OCI-LY1 (cell line): ENCODE results near the gene LRRIQ3.
A peak's percentile ranks its signal among the peaks of the same experiment; 100 is the strongest.

Source experiments
- H2AFZ ChIP-seq: fragments of 200-600 bp; sonication (generic), shearing (Covaris generic); 2 replicates; pipeline ENCODE4 v1.6.0; 2014; ENCODE audit warnings: antibody characterized with exemption, mild to moderate bottlenecking, low read length
- H3F3A ChIP-seq: fragments of 200-600 bp; sonication (generic), shearing (Covaris generic); 2 replicates; pipeline ENCODE4 v1.6.0; 2014; ENCODE audit warnings: mild to moderate bottlenecking, antibody characterized with exemption, low read length, moderate library complexity; ENCODE audit not compliant: insufficient read depth
- H3K27ac ChIP-seq: fragments of 200-600 bp; sonication (generic); 2 replicates; pipeline ENCODE4 v1.5.1; 2014; ENCODE audit warnings: low read length, mixed run types, mild to moderate bottlenecking, low read depth; ENCODE audit not compliant: poor library complexity, severe bottlenecking
- H3K27me3 ChIP-seq: fragments of 200-600 bp; sonication (generic); 2 replicates; pipeline ENCODE4 v1.6.0; 2014; ENCODE audit warnings: antibody characterized with exemption, mild to moderate bottlenecking, low read length, moderate library complexity; ENCODE audit not compliant: insufficient read depth
- H3K36me3 ChIP-seq: fragments of 200-600 bp; sonication (generic); 2 replicates; pipeline ENCODE4 v1.6.1; 2014; ENCODE audit warnings: mild to moderate bottlenecking, antibody characterized with exemption, low read length, moderate library complexity, mixed read lengths; ENCODE audit not compliant: insufficient read depth
- H3K4me1 ChIP-seq: fragments of 200-600 bp; sonication (generic); 2 replicates; pipeline ENCODE4 v1.5.1; 2014; ENCODE audit warnings: mild to moderate bottlenecking, low read length, moderate library complexity; ENCODE audit not compliant: insufficient read depth, severe bottlenecking
- H3K4me2 ChIP-seq: fragments of 200-600 bp; sonication (generic), shearing (Covaris generic); 2 replicates; pipeline ENCODE4 v1.6.1; 2014; ENCODE audit warnings: low read length
- H3K4me3 ChIP-seq: fragments of 200-600 bp; sonication (generic); 2 replicates; pipeline ENCODE4 v1.5.1; 2014; ENCODE audit warnings: low read length, low read depth, mild to moderate bottlenecking, mixed read lengths; ENCODE audit not compliant: poor library complexity, severe bottlenecking
- H3K79me2 ChIP-seq: fragments of 200-600 bp; shearing (Covaris generic); 2 replicates; pipeline ENCODE4 v1.6.1; 2016; ENCODE audit warnings: mixed run types, low read length, mixed read lengths; ENCODE audit not compliant: insufficient read depth
- H3K9ac ChIP-seq: fragments of 200-600 bp; sonication (generic), shearing (Covaris generic); 2 replicates; pipeline ENCODE4 v1.6.1; 2014; ENCODE audit warnings: mild to moderate bottlenecking, low read length, mixed read lengths
- H3K9me2 ChIP-seq: fragments of 200-600 bp; sonication (generic), shearing (Covaris generic); 2 replicates; pipeline ENCODE4 v1.6.1; 2014; ENCODE audit warnings: low read depth, mild to moderate bottlenecking, low read length, mixed read lengths
- H3K9me3 ChIP-seq: fragments of 200-600 bp; shearing (Covaris generic); 2 replicates; pipeline ENCODE4 v1.6.1; 2014; ENCODE audit warnings: low read length, mixed read lengths
- H4K20me1 ChIP-seq: fragments of 200-600 bp; sonication (generic), shearing (Covaris generic); 2 replicates; pipeline ENCODE4 v1.6.0; 2016; ENCODE audit warnings: mild to moderate bottlenecking, low read length; ENCODE audit not compliant: insufficient read depth
- EZH2 ChIP-seq: fragments of 200-600 bp; sonication (generic), shearing (Covaris generic); IDR thresholded peaks from 2 replicates; pipeline ENCODE4 v1.8.0; 2017; ENCODE audit warnings: borderline replicate concordance, mixed run types, mild to moderate bottlenecking, antibody characterized with exemption, low read length, moderate library complexity, mixed read lengths
- TF ChIP-seq, protein P1 (sequence below): fragments of 200-600 bp; sonication (generic), shearing (Covaris generic); IDR thresholded peaks from 2 replicates; pipeline ENCODE4 v1.5.1; 2017; ENCODE audit warnings: mild to moderate bottlenecking, antibody characterized with exemption, low read length, moderate library complexity, mixed read lengths

Gene LRRIQ3

GRCh38 chr1:74215229-74215628, 17.3 kb upstream of the LRRIQ3 start:
- H3K36me3 ChIP-seq = no peaks in the 10 kb centered on the region
- no peaks in the 10 kb centered on the region for H4K20me1 ChIP-seq
- H3K79me2 ChIP-seq = no peaks in the 10 kb centered on the region
- no peaks in the 10 kb centered on the region for H3F3A ChIP-seq
- H2AFZ ChIP-seq = no peak overlapping the region
- TF ChIP-seq, protein P1, sequence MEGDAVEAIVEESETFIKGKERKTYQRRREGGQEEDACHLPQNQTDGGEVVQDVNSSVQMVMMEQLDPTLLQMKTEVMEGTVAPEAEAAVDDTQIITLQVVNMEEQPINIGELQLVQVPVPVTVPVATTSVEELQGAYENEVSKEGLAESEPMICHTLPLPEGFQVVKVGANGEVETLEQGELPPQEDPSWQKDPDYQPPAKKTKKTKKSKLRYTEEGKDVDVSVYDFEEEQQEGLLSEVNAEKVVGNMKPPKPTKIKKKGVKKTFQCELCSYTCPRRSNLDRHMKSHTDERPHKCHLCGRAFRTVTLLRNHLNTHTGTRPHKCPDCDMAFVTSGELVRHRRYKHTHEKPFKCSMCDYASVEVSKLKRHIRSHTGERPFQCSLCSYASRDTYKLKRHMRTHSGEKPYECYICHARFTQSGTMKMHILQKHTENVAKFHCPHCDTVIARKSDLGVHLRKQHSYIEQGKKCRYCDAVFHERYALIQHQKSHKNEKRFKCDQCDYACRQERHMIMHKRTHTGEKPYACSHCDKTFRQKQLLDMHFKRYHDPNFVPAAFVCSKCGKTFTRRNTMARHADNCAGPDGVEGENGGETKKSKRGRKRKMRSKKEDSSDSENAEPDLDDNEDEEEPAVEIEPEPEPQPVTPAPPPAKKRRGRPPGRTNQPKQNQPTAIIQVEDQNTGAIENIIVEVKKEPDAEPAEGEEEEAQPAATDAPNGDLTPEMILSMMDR = no peak
- TF ChIP-seq EZH2 = no peak
- no peaks in the 10 kb centered on the region for H3K9me2 ChIP-seq
- no peaks in the 10 kb centered on the region for H3K4me1 ChIP-seq
- H3K27ac ChIP-seq = no peak overlapping the region
- H3K27me3 ChIP-seq = no peaks in the 10 kb centered on the region
- H3K4me2 ChIP-seq = no peak overlapping the region
- no peak overlapping the region for H3K9ac ChIP-seq
- H3K9me3 ChIP-seq = no peaks in the 10 kb centered on the region
- H3K4me3 ChIP-seq = no peak overlapping the region

GRCh38 chr1:74205266-74205665, 7.3 kb upstream of the LRRIQ3 start:
- Histone ChIP-seq H3K9ac (no peak overlapping the region), H3K4me2 (no peak overlapping the region), H3K4me1 (no peaks in the 10 kb centered on the region), H3K27ac (no peak overlapping the region), H3K9me3 (no peaks in the 10 kb centered on the region), H3K27me3 (no peaks in the 10 kb centered on the region), H4K20me1 (no peaks in the 10 kb centered on the region), H3K9me2 (no peaks in the 10 kb centered on the region), H3F3A (no peaks in the 10 kb centered on the region), H3K36me3 (no peaks in the 10 kb centered on the region; the same call in 1 of the 2 replicates), H2AFZ (no peak overlapping the region), H3K79me2 (no peaks in the 10 kb centered on the region), H3K4me3 (no peak overlapping the region)
- TF ChIP-seq, protein P1 = no peak
- no peak for TF ChIP-seq EZH2

- no peak overlapping the region for H3K9ac ChIP-seq
- no peak overlapping the region for H2AFZ ChIP-seq
- no peaks in the 10 kb centered on the region for H3F3A ChIP-seq
- no peaks in the 10 kb centered on the region; the same call in 1 of the 2 replicates for H3K36me3 ChIP-seq
- no peaks in the 10 kb centered on the region for H3K27me3 ChIP-seq
- H4K20me1 ChIP-seq = no peaks in the 10 kb centered on the region
- H3K9me3 ChIP-seq = no peaks in the 10 kb centered on the region
- TF ChIP-seq, protein P1 = no peak
- TF ChIP-seq EZH2 = no peak
- H3K4me1 ChIP-seq = peaks cover 18% of the 10 kb centered on the region
- H3K4me3 ChIP-seq = no peak overlapping the region
- no peak overlapping the region for H3K27ac ChIP-seq
- peak overlapping the region; percentile 81; the same call in 1 of the 2 replicates for H3K4me2 ChIP-seq
- no peaks in the 10 kb centered on the region for H3K9me2 ChIP-seq
- no peaks in the 10 kb centered on the region for H3K79me2 ChIP-seq
Observed at GRCh38 chr1:74199504-74199903, 1.5 kb upstream of the LRRIQ3 start.
